Kasumi-1 (cell line): ENCODE data around the gene IWS1.
A peak's percentile ranks its signal among the peaks of the same experiment; 100 is the strongest.

Experiments
- DNase-seq, 2 experiments: peaks; one replicate each; lab custom pipeline; 2025; lab: John Stamatoyannopoulos, UW

The IWS1 gene

DNA sequence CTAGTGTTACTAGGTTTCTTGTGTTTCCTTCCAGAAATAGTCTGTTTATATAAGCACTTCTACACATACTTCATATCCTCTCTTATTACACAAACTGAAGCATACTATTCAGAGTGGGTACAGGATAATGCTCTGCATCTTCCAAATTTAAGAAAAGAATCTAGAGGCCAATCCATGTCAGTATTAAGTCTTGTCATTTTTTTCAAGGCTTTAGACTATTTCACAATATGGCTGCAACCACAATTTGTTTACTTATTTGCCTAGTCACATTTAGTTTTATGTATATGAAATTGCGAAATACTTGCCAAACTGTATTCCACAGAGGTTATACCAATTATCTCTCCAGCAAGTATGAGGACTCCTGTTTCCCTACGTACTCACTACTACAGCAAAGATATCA, 27.9 kb downstream of the IWS1 start:
- no peak for DNase-seq

DNA sequence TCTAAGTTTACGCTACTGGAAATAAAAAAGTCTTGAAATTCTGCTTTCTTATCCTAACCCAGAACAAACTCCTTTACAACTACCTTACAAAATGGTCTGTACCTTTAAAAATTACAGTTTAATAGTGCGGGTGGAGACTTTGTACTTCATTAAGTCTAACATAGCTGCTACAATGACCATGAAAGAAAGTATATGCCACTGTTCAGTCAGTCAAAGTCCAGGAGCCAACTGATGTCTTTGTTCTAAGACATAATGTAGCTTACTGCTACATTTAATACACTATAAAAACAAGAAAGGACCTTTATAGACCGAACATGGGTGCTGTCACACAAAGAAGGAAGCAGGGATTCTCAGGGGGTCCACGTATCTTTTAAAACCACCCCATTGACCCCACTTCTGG, 36.0 kb downstream of the IWS1 start:
- no peak for DNase-seq

- DNase-seq, result peak; percentile 55 to 57
These were observed 39.8 kb downstream of the IWS1 start for GRCh38 chr2:127486247-127487058.

DNA sequence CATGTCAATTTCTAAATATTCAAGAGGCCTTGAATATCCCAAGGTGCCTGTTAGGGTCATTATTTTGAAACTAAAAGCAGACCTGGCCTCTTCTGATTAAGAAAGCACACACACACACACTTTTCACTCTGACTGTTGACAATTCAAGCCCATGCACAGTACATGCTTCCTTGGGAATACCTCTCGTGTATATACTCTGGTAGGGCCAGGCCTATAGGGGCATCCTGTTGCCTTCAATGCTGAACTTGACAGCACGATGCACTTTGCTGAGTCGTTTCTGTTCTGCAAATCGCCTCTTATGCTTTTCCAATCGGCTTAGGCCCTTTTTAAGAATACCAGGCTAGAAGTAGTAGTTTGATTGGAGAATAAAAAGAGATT, 40.6 kb downstream of the IWS1 start:
- DNase-seq, result peak in 1 of 2 experiments; percentile 51

- peak; percentile 50 to 51 for DNase-seq
These were observed 41.1 kb downstream of the IWS1 start for GRCh38 chr2:127485051-127485693.

DNA sequence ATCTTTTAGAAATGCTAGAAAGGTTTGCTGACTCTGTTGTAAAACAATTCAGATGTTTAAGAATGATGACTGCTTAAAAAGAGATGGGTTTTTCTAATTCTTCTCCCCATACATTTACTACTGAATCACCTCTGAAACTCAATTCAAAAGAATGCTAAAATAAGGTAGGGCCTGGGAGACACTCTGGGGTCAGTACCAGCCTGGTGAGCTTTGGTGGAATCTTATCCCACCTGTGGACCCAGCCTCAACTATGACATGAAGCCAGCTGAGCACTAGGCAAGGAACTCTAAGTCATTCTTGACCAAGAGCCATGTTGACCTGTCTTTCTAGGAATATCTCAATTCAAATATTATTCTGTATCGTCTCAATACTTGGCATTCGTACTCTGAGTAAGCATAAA, 44.3 kb downstream of the IWS1 start:
- DNase-seq, result no peak

GRCh38 chr2:127479866-127480743, 46.2 kb downstream of the IWS1 start:
- DNase-seq, result no peak

GRCh38 chr2:127479219-127479825, 47.0 kb downstream of the IWS1 start:
- DNase-seq, result peak; percentile 66 to 70

DNA sequence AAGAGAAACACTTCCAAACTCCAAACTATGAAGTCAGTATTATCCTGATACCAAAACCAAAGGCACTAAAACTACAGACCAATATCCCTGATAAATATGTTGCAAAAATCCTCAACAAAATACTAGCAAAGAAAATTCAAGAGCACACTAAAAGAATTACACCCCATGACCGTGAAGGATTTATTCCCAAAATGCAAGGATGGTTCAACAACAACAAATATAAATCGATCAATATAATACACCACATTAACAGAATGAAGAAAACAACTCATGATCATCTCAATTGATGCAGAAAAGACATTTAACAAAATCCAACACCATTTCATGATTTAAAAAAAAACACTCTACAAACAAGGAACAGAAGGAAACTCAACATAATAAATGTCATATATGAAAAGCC, 50.5 kb downstream of the IWS1 start:
- DNase-seq, result no peak

DNA sequence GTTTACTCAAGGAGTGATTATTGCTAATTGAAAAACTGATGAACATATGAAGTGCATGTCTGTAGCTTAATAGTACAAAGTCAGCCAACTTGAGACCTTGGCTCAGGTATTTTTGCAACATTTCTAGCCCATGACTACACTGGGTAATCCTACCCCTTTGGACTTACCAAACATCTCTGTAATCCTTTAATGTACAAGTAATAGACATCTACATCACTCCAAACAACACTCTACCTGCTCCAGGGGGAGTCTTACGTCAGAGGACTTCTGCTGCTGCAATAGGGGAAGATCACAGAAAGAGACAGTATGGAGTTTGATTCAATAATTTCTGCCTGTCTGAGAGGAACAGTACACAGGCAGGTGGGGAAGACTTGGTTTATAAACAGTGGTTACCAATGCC, 54.0 kb downstream of the IWS1 start:
- no peak for DNase-seq

GRCh38 chr2:127471286-127471988, 54.9 kb downstream of the IWS1 start:
- no peak for DNase-seq

DNA sequence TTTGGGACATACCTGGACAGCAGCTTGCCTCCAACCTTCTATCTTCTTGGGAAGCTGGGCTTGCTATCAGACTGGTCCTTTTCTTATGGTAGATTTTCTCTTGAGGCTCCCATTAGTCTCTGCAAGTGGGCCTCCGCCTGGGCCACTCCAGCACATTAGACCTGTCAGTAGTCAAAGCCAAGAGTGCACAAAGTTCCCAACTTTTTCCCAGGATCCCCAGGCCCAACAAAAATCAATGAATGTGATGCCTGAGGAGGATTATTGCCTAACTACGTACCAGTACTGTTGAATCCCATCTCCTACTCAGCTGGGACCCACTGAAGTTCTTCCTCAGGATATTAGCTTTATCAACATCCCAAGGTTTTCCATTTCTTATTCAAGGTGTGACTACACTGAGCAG, 56.3 kb downstream of the IWS1 start:
- DNase-seq, result no peak

GRCh38 chr2:127469051-127469450, 57.2 kb downstream of the IWS1 start:
- no peak for DNase-seq

DNA sequence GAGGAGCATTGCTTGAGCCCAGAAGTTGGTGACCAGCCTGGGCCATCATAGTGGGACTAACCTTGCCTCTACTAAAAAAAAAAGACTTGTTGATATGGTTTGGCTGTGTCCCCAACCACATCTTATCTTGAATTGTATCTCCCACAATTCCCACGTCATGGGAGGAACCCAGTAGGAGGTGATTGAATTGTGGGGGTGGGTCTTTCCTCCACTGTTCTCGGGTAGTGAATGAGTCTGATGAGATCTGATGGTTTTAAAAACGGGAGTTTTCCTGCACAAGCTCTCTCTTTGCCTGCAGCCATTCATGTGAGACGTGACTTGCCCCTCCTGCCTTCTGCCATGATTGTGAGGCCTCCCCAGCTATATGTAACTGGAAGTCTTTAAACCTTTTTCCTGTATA, 61.0 kb downstream of the IWS1 start:
- DNase-seq, result no peak

DNA sequence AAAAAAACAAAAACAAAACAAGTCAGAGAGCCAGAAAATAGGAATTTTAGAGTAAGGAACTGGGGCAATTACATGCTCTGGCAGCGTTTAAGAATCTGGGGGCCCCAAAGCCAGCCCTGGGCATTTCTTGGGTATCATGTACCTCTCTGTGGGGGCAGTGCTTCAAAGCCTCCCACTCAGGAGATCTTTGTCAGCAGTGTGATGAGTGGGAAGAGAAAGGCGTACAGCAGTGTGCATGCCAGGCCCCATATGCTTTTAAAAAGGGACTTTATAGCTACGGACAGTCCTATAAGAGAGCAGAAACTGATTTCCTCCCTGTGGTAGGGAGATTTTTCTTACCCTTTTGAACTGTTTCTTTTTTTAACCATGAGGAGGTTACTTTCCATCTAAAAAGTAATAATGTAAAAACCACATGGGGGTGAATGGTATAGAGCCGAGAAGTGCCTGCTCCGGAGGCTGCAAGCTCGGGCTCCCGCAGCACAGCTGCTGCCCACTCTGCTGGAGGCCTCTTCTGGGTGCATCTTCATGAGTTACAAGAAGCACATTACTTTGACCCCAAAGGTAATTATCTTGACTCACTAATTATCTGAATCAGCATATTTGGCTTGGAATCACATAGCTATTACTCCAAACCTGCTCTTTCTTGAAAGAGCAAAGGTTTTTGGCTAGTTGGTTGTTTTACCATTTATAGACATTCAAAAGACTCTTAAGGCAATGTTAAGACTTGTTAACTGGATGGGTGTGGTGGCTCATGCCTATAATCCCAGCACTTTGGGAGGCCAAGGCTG, 61.6 kb downstream of the IWS1 start:
- DNase-seq, result no peak

DNA sequence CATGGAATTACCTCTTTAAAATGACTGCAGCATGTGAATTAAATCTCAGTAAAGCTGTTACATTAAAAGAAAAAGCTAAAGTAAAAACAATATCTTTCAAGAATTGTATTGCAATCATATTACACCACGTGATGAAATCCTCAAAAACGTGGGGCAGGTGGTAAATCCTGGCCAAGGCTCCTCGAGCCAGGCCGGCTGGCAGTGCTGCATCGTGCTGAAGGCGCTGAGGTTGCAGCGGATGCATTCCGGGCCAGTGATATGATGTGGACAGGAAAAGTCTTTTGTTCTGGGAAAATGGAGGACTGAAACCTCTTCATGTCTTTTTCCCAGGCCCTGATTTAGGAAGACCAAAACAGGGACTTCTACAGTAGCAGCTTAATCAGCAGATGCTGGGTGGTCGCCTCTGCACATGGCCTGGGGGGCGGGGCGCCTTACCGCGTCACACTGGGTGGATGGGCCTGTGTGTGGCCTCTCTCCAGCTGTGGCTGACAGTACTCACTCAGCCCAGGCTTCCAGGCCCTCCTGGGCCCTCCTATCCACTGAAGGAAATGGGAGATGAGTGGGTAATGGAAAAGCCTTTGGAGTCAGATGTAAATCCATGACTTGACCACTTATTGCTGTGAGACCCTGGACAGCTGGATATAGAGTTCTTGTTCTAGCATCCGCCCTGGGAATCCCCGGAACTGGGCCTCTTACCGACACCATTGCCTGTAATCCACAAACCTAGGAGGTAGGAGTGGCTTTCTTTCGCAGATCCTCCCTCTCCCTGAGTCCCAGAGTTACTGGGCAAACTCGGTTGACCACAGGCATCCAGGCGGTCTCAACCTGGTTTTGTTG, 62.9 kb downstream of the IWS1 start:
- no peak for DNase-seq

- no peak for DNase-seq
These were observed 63.8 kb downstream of the IWS1 start for GRCh38 chr2:127462461-127462860.

- DNase-seq, result no peak
These were observed 69.3 kb downstream of the IWS1 start for GRCh38 chr2:127456960-127457359.

GRCh38 chr2:127455566-127456493, 70.5 kb downstream of the IWS1 start:
- DNase-seq, result no peak
